HG02943 (cell line): ENCODE measurements around the gene EEF1G.
"Not testable (repeated sequence)": the region's sequence is repeated elsewhere in the genome, so short reads cannot be mapped to it uniquely, and the experiment has no call there.

Experiments used
- ATAC-seq: cut with Tn5 transposase; IDR thresholded peaks from one replicate; pipeline ENCODE4 v1.9.1; 2021; ENCODE audit warnings: mild to moderate bottlenecking, low read depth, moderate library complexity; ENCODE audit not compliant: unreplicated experiment

The EEF1G gene

GRCh38 chr11:62573592-62574362 is at the start of gene EEF1G:
Gene EEF1G (minus strand): TSS chr11:62573891. CDS start chr11:62573842, 49 bp downstream.
- peak; percentile 91 for ATAC-seq

DNA sequence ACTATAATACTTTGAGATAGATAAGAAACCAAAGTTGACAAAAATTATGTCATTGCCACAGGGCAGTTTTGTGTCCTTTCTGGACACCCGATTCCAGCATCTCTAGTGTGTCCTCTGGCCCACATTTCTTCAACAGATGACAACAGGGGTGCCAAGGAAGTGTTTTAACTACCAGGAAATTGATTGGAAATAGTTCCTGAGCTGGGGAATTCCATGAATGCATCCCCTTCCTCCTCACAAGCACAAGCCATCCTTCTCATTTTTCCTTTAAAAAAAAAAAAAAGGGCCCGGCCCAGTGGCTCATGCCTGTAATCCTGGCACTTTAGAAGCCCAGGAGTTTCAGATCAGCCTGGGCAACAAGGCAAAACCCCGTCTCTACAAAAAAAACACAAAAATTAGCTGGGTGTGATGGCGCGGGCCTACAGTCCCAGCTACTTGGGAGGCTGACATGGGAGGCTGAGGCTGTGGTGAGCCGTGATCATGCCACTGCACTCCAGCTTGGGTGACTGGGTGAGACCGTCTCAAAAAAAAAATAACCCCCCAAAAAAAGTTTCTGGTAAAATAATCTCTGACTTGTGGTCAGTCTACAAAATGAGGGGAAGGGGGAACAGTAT is 48.9 kb upstream of the EEF1G start:
- no peak for ATAC-seq

GRCh38 chr11:62621567-62622470 is 48.1 kb upstream of the EEF1G start, which contains the start of gene B3GAT3:
Gene B3GAT3 (minus strand): TSS chr11:62621986. CDS start chr11:62621947, 39 bp downstream.
- ATAC-seq: peak; percentile 90

DNA sequence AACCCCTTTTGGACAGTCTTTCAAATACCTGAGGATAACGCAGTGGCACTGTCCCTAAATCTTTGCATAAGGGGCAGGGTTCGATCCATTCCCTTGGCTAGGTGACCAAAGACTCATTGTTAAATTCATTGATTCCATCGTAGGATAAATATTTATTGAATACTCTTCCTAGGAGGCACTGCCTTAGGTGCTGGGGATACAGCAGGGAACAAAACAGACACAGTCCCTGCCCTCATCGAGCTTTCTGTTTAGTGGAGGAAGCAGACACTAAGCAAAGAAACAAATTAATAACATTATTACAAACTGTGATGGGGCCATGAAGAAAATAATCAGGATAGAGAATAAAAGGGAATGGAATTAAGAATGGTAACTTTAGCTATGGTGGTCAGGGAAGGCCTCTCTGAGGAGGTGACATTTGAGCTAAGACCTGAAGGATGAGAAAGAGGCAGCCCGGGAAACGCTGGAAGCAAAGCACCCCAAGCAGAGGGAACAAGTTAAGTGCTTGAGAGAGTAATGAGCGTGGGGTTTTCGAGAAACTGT is 47.4 kb upstream of the EEF1G start:
- ATAC-seq: no peak

DNA sequence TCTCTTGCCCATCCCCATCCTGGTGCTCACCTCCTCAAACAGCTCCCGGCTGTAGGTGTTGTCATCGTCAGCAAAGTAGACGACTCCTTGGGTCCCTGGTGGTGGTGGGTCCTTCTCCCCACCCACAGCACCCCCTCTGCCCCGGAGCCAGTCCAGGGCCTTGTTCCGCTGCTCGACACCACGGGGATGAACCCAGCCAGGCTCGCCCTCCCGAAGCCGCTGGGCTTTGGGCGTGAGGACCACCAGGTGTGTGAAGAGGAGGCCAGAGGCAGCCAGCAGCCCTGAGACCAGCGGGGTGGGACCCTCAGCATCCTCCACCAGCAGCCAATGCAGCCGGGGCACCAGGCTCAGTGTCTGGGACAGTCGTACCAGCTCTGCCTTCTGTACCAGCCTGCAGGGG is 43.3 kb upstream of the EEF1G start:
- ATAC-seq: not testable (repeated sequence)

- ATAC-seq: no peak
Observed at GRCh38 chr11:62615521-62615920, 41.8 kb upstream of the EEF1G start.

DNA sequence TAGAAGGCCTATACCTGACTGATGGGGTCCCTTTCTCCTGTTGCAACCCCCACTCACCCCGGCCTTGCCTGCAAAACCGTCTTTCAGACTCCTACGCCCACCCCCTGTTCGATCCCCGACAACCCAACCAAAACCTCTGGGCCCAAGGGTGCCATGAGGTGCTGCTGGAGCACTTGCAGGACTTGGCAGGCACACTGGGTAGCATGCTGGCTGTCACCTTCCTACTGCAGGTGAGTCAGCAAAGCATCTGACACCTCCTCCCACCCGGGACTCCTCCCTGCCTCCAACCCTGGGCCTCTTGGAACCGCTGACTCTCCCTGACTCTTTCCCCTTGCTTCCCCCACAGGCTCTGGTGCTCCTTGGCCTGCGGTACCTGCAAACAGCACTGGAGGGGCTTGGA is 40.6 kb upstream of the EEF1G start:
- no peak for ATAC-seq

DNA sequence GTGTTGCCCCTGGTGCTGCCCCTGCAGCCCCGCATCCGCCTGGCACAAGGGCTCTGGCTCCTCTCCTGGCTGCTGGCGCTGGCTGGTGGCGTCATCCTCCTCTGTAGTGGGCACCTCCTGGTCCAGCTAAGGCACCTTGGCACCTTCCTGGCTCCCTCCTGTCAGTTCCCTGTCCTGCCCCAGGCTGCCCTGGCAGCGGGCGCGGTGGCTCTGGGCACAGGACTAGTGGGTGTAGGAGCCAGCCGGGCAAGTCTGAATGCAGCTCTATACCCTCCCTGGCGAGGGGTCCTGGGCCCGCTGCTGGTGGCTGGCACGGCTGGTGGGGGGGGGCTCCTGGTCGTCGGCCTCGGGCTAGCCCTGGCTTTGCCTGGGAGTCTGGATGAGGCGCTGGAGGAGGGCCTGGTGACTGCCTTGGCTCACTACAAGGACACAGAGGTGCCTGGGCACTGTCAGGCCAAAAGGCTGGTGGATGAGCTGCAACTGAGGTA is 39.6 kb upstream of the EEF1G start:
- ATAC-seq: no peak

DNA sequence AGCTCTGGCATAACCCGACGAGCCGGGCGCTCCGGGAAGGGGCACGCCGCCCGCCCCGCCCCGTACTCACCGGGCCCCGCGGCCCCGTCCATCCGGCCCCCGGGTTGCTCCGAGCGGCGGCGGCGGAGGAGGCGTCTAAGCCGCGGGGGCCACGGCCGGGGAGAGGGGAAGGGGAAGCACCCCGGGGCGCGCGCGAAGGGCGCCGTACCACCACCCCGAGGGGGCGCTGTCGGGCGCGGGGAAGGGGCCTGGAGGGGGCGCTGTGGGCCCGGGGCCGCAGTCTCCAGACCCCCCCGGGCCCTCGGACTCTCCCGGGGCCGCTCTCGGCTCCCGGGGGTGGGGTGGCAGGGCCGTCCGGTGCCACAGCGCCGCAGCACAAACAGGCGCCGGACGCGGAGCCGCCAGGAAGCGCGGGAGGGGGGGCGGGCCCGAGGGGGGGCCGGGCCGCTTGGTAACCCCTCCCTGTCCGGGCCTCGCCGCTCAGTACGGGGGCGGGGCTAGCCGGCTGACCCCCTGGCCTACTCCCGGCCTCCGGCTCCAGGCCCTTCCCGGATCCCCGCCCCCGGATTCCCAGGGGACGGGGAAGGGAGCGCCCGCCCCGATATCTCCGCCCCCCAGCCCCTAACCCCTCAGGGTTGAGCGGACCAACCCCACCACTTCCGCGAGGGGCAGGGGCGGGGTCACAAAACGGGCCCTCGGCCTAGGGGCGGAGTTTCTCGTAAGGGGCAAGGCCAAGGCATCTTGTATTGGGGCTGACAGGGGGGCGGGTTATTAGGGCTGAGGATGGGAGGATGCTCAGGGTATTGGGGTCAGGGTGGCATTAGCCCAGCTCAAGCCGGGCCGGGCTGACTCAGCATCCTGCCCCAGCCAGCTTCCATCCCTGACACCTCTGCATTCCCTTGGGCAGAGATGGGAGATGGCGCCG is 38.9 kb upstream of the EEF1G start, which contains the start of the genes EML3 and ROM1:
EML3 (minus strand) TSS at position 410 of the 925 bp plus-strand sequence; CDS start at position 92, 318 bp downstream.
ROM1 (plus strand) TSS at position 892 of the 925 bp plus-strand sequence; CDS start at position 917, 25 bp downstream.
- peak; percentile 61 for ATAC-seq

- peak; percentile 13 for ATAC-seq
Observed at GRCh38 chr11:62611705-62612365, 38.1 kb upstream of the EEF1G start.

GRCh38 chr11:62610814-62611704 is 37.4 kb upstream of the EEF1G start:
- ATAC-seq: no peak

DNA sequence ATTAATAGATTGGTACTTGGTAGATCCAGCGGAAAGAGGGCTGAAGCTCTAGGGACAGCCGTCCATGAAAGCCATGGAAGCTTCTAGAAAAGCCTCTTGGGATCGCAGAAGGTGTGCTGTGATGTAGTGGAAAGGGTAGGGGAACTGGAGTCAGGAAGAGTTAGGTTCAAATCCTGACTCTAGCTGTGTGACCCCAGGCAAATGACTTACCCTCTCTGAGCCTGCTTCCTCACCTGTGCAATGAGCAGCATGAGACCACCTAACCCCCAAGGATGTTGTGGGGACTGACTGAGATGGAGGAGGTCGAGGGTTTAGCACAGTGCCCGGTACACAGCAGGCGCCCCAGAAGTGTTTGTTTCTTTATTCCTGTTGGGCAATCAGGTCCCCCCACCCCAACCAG is 36.7 kb upstream of the EEF1G start:
- no peak for ATAC-seq

DNA sequence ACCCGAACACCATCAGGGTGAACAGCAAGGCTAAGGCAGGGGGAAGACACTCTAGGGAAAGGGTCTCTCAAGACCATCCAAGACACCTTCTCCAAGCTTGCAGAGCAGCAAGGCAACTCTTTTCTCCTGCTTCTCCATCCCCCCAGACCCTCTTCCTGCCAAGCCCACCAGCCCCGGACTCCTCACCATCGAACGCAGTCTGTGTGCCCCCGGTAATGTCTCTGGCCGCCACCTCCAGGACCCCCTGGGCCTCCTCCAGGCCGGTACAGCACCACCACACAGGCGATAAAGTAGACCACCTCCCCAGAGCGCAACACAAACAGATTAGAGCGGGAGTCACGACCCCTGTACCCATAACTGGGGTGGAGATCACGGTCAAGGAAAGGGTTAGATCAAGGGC is 35.1 kb upstream of the EEF1G start:
- no peak for ATAC-seq

- ATAC-seq: no peak
Observed at GRCh38 chr11:62607714-62608113, 34.0 kb upstream of the EEF1G start.

DNA sequence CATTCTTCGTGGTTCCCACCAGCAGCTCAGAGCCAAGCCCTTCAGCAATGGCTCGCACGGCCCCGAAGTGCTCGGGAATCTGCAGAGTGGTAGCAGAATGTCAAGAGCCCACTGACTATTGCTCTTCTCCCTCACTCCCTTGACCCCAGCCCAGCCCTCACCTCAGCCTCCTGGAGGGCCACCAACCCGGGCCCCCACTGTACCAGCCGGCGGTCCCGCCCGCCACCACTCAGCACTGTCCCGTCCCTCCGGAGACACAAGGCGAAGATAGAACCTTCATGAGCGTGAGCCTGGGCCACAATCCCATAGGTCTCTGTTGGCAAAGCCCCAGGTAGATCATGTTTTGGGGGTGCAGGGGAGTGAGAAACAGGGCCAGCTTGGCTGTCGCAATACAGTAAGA is 32.2 kb upstream of the EEF1G start:
- no peak for ATAC-seq

DNA sequence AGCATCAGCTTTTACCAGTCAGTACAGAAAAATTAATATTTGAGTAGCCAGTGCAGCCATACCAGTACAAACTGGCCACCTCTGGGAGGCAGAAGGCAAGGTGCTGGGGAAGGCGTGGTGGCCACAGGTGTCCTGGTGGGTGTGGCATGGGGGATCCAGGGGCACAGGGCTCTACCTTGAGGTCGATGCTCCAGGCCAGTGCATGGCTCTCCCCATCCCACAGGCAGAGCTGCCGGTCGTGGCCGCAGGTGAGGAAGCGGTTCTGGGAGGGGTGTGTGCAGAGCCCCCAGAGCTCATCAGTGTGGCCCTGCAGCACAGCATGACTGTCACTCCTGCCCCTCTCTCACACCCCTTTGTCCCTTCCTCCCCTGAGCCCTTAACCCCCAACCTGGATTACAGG is 31.8 kb upstream of the EEF1G start:
- no peak for ATAC-seq

GRCh38 chr11:62604460-62605120 is 30.9 kb upstream of the EEF1G start:
- ATAC-seq: no peak
